ENCODE results near the gene C19orf81. TPM values are rescaled to one million over a fixed set of nuclear protein-coding genes. Genes with fewer than 3 reads are reported as not detected.

The C19orf81 gene
- total RNA-seq, 1 donor from 2014 or later, result not detected

DNA sequence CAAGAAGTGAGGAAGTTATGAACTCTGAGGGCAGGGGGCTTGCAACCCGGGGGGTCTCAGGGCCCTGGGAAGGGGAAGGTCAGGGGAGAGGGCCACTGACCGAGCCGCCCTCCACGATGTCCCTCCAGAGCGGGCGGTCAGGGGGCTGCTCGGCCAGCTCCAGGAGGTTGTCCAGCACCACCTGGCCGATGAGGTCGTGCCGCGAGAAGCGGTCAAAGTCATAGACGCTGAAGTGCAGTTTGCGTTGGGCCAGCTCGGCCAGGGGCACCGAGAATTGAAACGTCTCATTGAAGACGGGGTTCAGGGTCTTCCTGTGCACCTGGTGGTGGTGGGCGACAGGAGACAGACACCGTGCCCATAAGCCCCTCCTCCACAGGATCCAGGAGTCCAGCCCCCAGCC is 20.1 kb upstream of the C19orf81 start:
- Mint-ChIP-seq H3K27ac (ENCODE audit: unreplicated experiment) (no peak overlapping the region), H3K9me3 (ENCODE audit: unreplicated experiment) (peaks cover 8% of the 10 kb centered on the region), H3K4me1 (ENCODE audit: unreplicated experiment) (no peaks in the 10 kb centered on the region), H3K36me3 (ENCODE audit: unreplicated experiment) (no peaks in the 10 kb centered on the region), H3K4me3 (ENCODE audit: unreplicated experiment) (no peak overlapping the region), H3K27me3 (ENCODE audit: unreplicated experiment) (no peaks in the 10 kb centered on the region)
- DNase-seq (ENCODE audit: extremely low spot score, unreplicated experiment), result no peak
- TF ChIP-seq, protein P1, sequence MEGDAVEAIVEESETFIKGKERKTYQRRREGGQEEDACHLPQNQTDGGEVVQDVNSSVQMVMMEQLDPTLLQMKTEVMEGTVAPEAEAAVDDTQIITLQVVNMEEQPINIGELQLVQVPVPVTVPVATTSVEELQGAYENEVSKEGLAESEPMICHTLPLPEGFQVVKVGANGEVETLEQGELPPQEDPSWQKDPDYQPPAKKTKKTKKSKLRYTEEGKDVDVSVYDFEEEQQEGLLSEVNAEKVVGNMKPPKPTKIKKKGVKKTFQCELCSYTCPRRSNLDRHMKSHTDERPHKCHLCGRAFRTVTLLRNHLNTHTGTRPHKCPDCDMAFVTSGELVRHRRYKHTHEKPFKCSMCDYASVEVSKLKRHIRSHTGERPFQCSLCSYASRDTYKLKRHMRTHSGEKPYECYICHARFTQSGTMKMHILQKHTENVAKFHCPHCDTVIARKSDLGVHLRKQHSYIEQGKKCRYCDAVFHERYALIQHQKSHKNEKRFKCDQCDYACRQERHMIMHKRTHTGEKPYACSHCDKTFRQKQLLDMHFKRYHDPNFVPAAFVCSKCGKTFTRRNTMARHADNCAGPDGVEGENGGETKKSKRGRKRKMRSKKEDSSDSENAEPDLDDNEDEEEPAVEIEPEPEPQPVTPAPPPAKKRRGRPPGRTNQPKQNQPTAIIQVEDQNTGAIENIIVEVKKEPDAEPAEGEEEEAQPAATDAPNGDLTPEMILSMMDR (IDR thresholded peaks at IDR 0.05), result no peak

DNA sequence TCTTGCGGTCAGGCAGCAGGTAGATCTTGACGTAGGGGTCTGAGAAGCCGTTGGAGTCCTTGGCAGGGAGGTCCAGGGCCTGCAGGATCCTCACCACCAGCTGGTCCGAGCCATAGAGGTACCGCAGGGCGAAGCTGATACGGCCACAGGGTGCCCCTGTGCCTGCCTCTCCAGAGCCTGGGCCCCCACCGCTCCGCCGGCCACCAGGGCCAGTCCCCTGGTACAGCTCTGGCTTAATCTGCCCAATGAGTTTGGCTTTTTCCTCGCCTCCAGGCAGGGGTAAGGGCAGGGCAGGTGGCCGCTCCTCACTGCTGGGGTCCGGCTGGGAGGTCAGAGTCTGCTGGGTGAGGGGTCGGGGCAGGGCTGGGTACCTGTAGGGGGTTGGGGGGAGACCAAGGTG is 19.4 kb upstream of the C19orf81 start:
- DNase-seq (ENCODE audit: extremely low spot score, unreplicated experiment), result no peak
- Mint-ChIP-seq H3K9me3 (ENCODE audit: unreplicated experiment) (peaks cover 9% of the 10 kb centered on the region), H3K4me3 (ENCODE audit: unreplicated experiment) (no peak overlapping the region), H3K4me1 (ENCODE audit: unreplicated experiment) (no peaks in the 10 kb centered on the region), H3K36me3 (ENCODE audit: unreplicated experiment) (no peaks in the 10 kb centered on the region), H3K27me3 (ENCODE audit: unreplicated experiment) (no peaks in the 10 kb centered on the region), H3K27ac (ENCODE audit: unreplicated experiment) (no peak overlapping the region)
- TF ChIP-seq, protein P1 (IDR thresholded peaks at IDR 0.05), result no peak

DNA sequence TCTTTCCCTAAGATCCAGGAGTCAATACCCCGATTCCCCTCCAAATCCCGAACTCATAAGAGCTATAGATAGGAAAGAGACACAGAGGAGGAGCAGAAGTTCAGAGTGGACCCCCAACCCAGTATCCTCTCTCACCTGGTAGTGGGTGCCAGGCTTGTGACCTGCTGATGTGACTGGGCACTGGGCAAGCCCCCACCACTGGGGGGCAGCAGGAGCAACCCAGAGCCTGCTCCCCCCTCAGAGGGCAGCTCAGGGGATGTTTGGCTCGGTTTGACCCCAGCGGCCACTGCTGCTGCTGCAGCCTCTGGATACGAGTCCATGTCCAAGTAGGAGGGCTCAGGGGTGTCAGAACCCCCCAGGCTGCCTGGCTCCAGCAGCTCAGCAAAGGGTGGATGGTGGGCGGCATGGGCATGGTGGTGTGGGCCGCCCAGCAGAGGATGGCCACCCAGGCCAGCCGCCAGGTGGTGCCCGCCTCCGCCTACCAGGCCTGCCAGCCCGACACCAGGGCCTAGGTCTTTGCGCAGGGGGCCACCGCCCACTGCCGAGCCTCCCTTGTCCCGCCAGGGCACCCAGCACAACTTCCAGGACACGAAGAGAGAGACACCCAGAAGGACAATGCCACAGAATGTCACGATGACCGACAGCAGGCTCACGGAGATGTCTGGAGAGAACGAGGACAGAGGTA is 17.0 kb upstream of the C19orf81 start:
- Mint-ChIP-seq H3K27ac (ENCODE audit: unreplicated experiment) (no peak overlapping the region), H3K27me3 (ENCODE audit: unreplicated experiment) (peaks cover 2% of the 10 kb centered on the region), H3K36me3 (ENCODE audit: unreplicated experiment) (no peaks in the 10 kb centered on the region), H3K4me3 (ENCODE audit: unreplicated experiment) (no peak overlapping the region), H3K4me1 (ENCODE audit: unreplicated experiment) (no peaks in the 10 kb centered on the region), H3K9me3 (ENCODE audit: unreplicated experiment) (peaks cover 9% of the 10 kb centered on the region)
- no peak for DNase-seq (ENCODE audit: extremely low spot score, unreplicated experiment)
- TF ChIP-seq, protein P1 (IDR thresholded peaks at IDR 0.05), result no peak

DNA sequence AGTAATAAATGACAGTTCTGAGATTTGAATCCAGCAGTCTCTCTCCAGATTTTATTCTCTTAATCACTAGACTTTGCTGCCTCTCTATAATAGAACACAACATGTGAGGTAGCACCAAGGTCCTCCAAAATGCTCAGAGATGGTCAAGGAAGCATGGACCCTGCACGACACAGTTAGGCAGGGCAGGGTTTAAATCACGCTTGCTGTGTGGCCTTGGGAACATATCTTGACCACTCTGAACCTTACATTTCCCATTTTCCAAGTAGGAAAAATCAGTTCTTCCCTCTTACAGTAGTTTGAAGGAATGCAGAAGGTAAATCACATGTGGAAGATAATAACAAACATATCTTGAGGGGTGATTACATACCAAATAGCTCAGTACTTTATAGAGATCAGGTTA is 15.9 kb upstream of the C19orf81 start:
- H3K27me3 Mint-ChIP-seq (ENCODE audit: unreplicated experiment), result peaks cover 12% of the 10 kb centered on the region
- H3K36me3 Mint-ChIP-seq (ENCODE audit: unreplicated experiment), result no peaks in the 10 kb centered on the region
- DNase-seq (ENCODE audit: extremely low spot score, unreplicated experiment), result no peak
- H3K9me3 Mint-ChIP-seq (ENCODE audit: unreplicated experiment), result peaks cover 9% of the 10 kb centered on the region
- TF ChIP-seq, protein P1 (IDR thresholded peaks at IDR 0.05), result no peak
- no peaks in the 10 kb centered on the region for H3K4me1 Mint-ChIP-seq (ENCODE audit: unreplicated experiment)
- no peak overlapping the region for H3K4me3 Mint-ChIP-seq (ENCODE audit: unreplicated experiment)
- no peak overlapping the region for H3K27ac Mint-ChIP-seq (ENCODE audit: unreplicated experiment)

DNA sequence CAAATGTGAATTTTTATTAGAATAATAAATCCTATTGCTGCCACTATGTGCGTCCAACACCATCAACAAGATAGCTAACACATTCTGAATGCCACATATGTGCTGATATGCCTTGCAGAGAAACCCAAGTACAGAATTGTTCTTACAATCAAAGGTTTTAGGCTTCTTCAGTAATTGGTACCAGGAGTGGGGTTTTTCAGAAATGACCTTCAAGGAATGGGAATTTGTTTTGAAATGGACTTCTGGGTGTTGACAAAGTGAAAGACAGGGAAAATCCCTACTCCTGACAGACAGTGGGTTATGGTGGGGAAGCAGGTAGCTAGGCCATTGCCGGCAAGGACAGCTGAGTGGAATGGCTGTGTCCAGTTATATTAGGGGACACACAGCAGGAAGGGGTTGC is 15.3 kb upstream of the C19orf81 start:
- no peaks in the 10 kb centered on the region for H3K36me3 Mint-ChIP-seq (ENCODE audit: unreplicated experiment)
- H3K4me3 Mint-ChIP-seq (ENCODE audit: unreplicated experiment), result no peak overlapping the region
- TF ChIP-seq, protein P1 (IDR thresholded peaks at IDR 0.05), result no peak
- peaks cover 9% of the 10 kb centered on the region for H3K9me3 Mint-ChIP-seq (ENCODE audit: unreplicated experiment)
- H3K27me3 Mint-ChIP-seq (ENCODE audit: unreplicated experiment), result peaks cover 18% of the 10 kb centered on the region
- no peak for DNase-seq (ENCODE audit: extremely low spot score, unreplicated experiment)
- H3K27ac Mint-ChIP-seq (ENCODE audit: unreplicated experiment), result no peak overlapping the region
- no peaks in the 10 kb centered on the region for H3K4me1 Mint-ChIP-seq (ENCODE audit: unreplicated experiment)
